HepG2 (cell line): ENCODE data around the gene SLC6A4. TPM values are rescaled to one million over a fixed set of nuclear protein-coding genes. Genes with fewer than 3 reads are reported as not detected.

Experiments
- AGO1 ChIP-seq: fragments of 200-400 bp; formaldehyde crosslinking; IDR thresholded peaks from 2 replicates; pipeline ENCODE4 v1.6.1; 2017; ENCODE audit warnings: mild to moderate bottlenecking, low read depth, low read length, moderate library complexity; ENCODE audit not compliant: poor library complexity, severe bottlenecking
- ARID2 ChIP-seq: sonication (generic); formaldehyde crosslinking; IDR thresholded peaks from 2 replicates; pipeline ENCODE4 v1.8.1; 2022; ENCODE audit warnings: mild to moderate bottlenecking, missing genetic modification reagents, borderline replicate concordance
- BRCA1 ChIP-seq: sonication (generic); formaldehyde crosslinking; IDR thresholded peaks from 2 replicates; pipeline ENCODE4 v1.4.0; 2020; ENCODE audit warnings: missing genetic modification reagents
- GTF2F1 ChIP-seq: fragments of 150-350 bp; IDR thresholded peaks from 2 replicates; pipeline ENCODE4 v1.6.1; 2014; ENCODE audit warnings: low read length
- HIVEP1 ChIP-seq: sonication (generic); formaldehyde crosslinking; IDR thresholded peaks from 2 replicates; pipeline ENCODE4 v1.4.0; 2020; ENCODE audit warnings: mild to moderate bottlenecking, missing genetic modification reagents
- MXD4 ChIP-seq: IDR thresholded peaks from 2 replicates; pipeline ENCODE4 v1.6.1; 2016; ENCODE audit warnings: mild to moderate bottlenecking, missing biosample characterization, missing genetic modification reagents
- MZF1 ChIP-seq: sonication (generic); formaldehyde crosslinking; IDR thresholded peaks from 2 replicates; pipeline ENCODE4 v1.8.1; 2023; ENCODE audit warnings: mild to moderate bottlenecking, missing genetic modification reagents, borderline replicate concordance
- NCOA1 ChIP-seq: sonication (generic); formaldehyde crosslinking; IDR thresholded peaks from 2 replicates; pipeline ENCODE4 v1.9.0; 2021; ENCODE audit warnings: missing genetic modification reagents
- NCOA2 ChIP-seq: sonication (generic); formaldehyde crosslinking; IDR thresholded peaks from 2 replicates; pipeline ENCODE4 v1.8.0; 2022; ENCODE audit warnings: inconsistent platforms
- NR2F2 ChIP-seq: IDR thresholded peaks from 2 replicates; pipeline ENCODE4 v1.6.1; 2012; ENCODE audit warnings: low read depth, inconsistent platforms, borderline replicate concordance
- PCBP1 ChIP-seq: fragments of 200-400 bp; formaldehyde crosslinking; IDR thresholded peaks from 2 replicates; pipeline ENCODE4 v1.6.1; 2017; ENCODE audit warnings: mild to moderate bottlenecking, low read depth, low read length, borderline replicate concordance
- POLR2AphosphoS2 ChIP-seq: IDR thresholded peaks from 2 replicates; pipeline ENCODE4 v1.6.1; 2011; ENCODE audit warnings: low read depth, low read length, improper control_type of control experiment
- PRPF4 ChIP-seq: fragments of 200-400 bp; formaldehyde crosslinking; IDR thresholded peaks from 2 replicates; pipeline ENCODE4 v1.6.1; 2016; ENCODE audit warnings: low read length, low read depth; ENCODE audit not compliant: poor library complexity, severe bottlenecking
- RAD21 ChIP-seq: fragments of 450-650 bp; formaldehyde crosslinking; IDR thresholded peaks from 2 replicates; pipeline ENCODE4 v1.5.0; 2020; ENCODE audit warnings: mild to moderate bottlenecking
- RBFOX2 ChIP-seq: fragments of 200-400 bp; formaldehyde crosslinking; IDR thresholded peaks from 2 replicates; pipeline ENCODE4 v1.6.1; 2017; ENCODE audit warnings: low read depth, mild to moderate bottlenecking, low read length
- RNF2 ChIP-seq: fragments of 450-650 bp; conservative IDR thresholded peaks from 2 replicates; pipeline ENCODE4 v1.6.1; 2016; ENCODE audit warnings: low read depth
- RXRA ChIP-seq: sonication (generic); formaldehyde crosslinking; IDR thresholded peaks from 2 replicates; pipeline ENCODE4 v1.5.1; 2020; ENCODE audit warnings: missing genetic modification reagents
- SP2 ChIP-seq: sonication (generic); formaldehyde crosslinking; IDR thresholded peaks from 2 replicates; pipeline ENCODE4 v1.5.1; 2020; ENCODE audit warnings: mild to moderate bottlenecking, missing genetic modification reagents
- TBL1XR1 ChIP-seq: fragments of 150-350 bp; IDR thresholded peaks from 2 replicates; pipeline ENCODE4 v1.6.1; 2014; ENCODE audit warnings: borderline replicate concordance, low read length; ENCODE audit not compliant: partially characterized antibody
- TEAD2 ChIP-seq: sonication (generic); formaldehyde crosslinking; IDR thresholded peaks from 2 replicates; pipeline ENCODE4 v1.9.0; 2021; ENCODE audit warnings: missing genetic modification reagents
- TMF1 ChIP-seq: sonication (generic); formaldehyde crosslinking; IDR thresholded peaks from 2 replicates; pipeline ENCODE4 v1.8.1; 2022; ENCODE audit warnings: low read depth, missing genetic modification reagents
- WIZ ChIP-seq: sonication (generic); formaldehyde crosslinking; IDR thresholded peaks from 2 replicates; pipeline ENCODE4 v1.5.1; 2020; ENCODE audit warnings: mild to moderate bottlenecking, missing genetic modification reagents
- ZBTB7B ChIP-seq: sonication (generic); formaldehyde crosslinking; IDR thresholded peaks from 2 replicates; pipeline ENCODE4 v1.4.0; 2020; ENCODE audit warnings: missing genetic modification reagents
- ZMYM4 ChIP-seq: sonication (generic); formaldehyde crosslinking; IDR thresholded peaks from 2 replicates; pipeline ENCODE4 v1.8.1; 2023; ENCODE audit warnings: mild to moderate bottlenecking, missing genetic modification reagents
- ZNF12 ChIP-seq: sonication (generic); formaldehyde crosslinking; IDR thresholded peaks from 2 replicates; pipeline ENCODE4 v1.5.0; 2020; ENCODE audit warnings: missing genetic modification reagents
- ZNF292 ChIP-seq: sonication (generic); formaldehyde crosslinking; IDR thresholded peaks from 2 replicates; pipeline ENCODE4 v1.8.1; 2022; ENCODE audit warnings: mild to moderate bottlenecking, low read depth, missing genetic modification reagents, borderline replicate concordance
- ZNF3 ChIP-seq: IDR thresholded peaks from 2 replicates; pipeline ENCODE4 v1.7.0; 2017; ENCODE audit warnings: inconsistent platforms
- ZNF30 ChIP-seq: sonication (generic); formaldehyde crosslinking; IDR thresholded peaks from 2 replicates; pipeline ENCODE4 v1.5.0; 2020; ENCODE audit warnings: mild to moderate bottlenecking, missing genetic modification reagents
- ZNF430 ChIP-seq: sonication (generic); formaldehyde crosslinking; IDR thresholded peaks from 2 replicates; pipeline ENCODE4 v1.9.0; 2021; ENCODE audit warnings: mild to moderate bottlenecking, missing genetic modification reagents
- ZNF468 ChIP-seq: sonication (generic); formaldehyde crosslinking; IDR thresholded peaks from 2 replicates; pipeline ENCODE4 v1.8.0; 2022; ENCODE audit warnings: mild to moderate bottlenecking, moderate library complexity, missing genetic modification reagents
- ZNF777 ChIP-seq: sonication (generic); formaldehyde crosslinking; IDR thresholded peaks from 2 replicates; pipeline ENCODE4 v1.4.0; 2020; ENCODE audit warnings: missing genetic modification reagents
- ZSCAN12 ChIP-seq: sonication (generic); formaldehyde crosslinking; IDR thresholded peaks from 2 replicates; pipeline ENCODE4 v1.9.0; 2021; ENCODE audit warnings: mild to moderate bottlenecking, missing genetic modification reagents
- polyA plus RNA-seq, 8 experiments: library from polyadenylated mRNA; depleted of rRNA in 3 of 8; stranded (reverse) in 7 of 8; unstranded in 1 of 8; fragments of >200 nt; fragmentation: Illumina TruSeq in 4 of 8; extraction: Trizol in 4 of 8; gene quantifications; 2 replicates each; pipeline versions ENCODE4 v1.2.1 to v1.2.3, GENCODE V29; 2011 to 2016; ENCODE audit warnings: low read depth in 4 of 8, missing spikeins in 1 of 8, mixed read lengths in 1 of 8; ENCODE audit not compliant: insufficient read depth in 1 of 8
- total RNA-seq, 5 experiments: library from RNA; depleted of rRNA; stranded (reverse); fragments of >200 nt; fragmentation: Illumina TruSeq; extraction: Trizol; gene quantifications; 2 replicates each; pipeline ENCODE4 v1.2.3, GENCODE V29; 2016; ENCODE audit warnings: low read depth in 1 of 5
- TF ChIP-seq, protein P1 (sequence below): sonication (generic); formaldehyde crosslinking; IDR thresholded peaks from 2 replicates; pipeline ENCODE4 v1.4.0; 2020; ENCODE audit warnings: missing genetic modification reagents
- TF ChIP-seq, protein P2 (sequence below): sonication (generic); formaldehyde crosslinking; IDR thresholded peaks from 2 replicates; pipeline ENCODE4 v1.8.0; 2022; ENCODE audit warnings: mild to moderate bottlenecking, missing genetic modification reagents, moderate library complexity

SLC6A4 gene
- total and polyA plus RNA-seq, 2 of the 13 experiments (the other 11 are each of a cell fraction or from before 2014, with no cell fraction given) = 7.6 to 20.3 TPM

DNA sequence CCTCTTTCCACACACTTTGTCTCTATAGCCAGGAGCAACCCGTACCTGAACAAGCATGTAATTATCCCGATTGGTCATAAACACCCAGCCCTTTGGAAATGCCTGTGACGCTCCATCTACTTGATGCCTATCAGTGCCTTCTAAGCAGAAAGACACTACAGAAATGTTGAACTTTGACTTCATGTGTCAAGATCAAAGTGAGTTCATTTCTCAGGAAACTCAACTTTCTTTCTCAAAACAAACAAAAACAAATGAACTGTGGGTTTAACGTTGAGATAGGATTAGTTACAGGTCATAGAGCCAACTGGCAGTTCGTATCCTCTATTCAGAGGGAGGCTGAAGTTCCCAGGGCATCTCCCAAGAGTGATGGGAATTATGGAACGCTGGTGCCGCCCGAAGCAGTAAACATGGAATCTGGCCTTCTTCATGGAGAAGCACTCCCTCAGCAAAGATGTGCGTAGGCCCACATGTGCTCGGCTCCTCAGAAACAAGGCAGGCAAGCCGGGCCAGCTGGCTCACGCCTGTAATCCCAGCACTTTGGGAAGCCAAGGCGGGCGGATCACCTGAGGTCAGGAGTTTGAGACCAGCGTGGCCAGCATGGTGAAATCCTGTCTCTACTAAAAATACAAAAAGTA is 9.5 kb downstream of the SLC6A4 start (continued):
- TF ChIP-seq HIVEP1 (CRISPR knock-in tag) (no peak), ZNF292 (CRISPR knock-in tag) (no peak), PCBP1 (no peak), PRPF4 (no peak), ZNF777 (no peak), ZNF468 (CRISPR knock-in tag) (no peak), MZF1 (CRISPR knock-in tag) (no peak), TBL1XR1 (peak; percentile 17), MXD4 (CRISPR knock-in tag) (no peak), AGO1 (no peak), ZNF12 (CRISPR knock-in tag) (no peak), ZNF3 (no peak), RXRA (CRISPR knock-in tag) (peak; percentile 27; the same call in 1 of the 2 replicates), WIZ (CRISPR knock-in tag) (no peak), TEAD2 (no peak), ZNF30 (CRISPR knock-in tag) (no peak), ZSCAN12 (CRISPR knock-in tag) (no peak), GTF2F1 (no peak), POLR2AphosphoS2 (no peak), ZNF430 (no peak), NCOA2 (CRISPR knock-in tag) (peak; percentile 82), ARID2 (CRISPR knock-in tag) (no peak), ZBTB7B (CRISPR knock-in tag) (no peak), SP2 (CRISPR knock-in tag) (no peak), RBFOX2 (no peak), NR2F2 (peak; percentile 81), ZMYM4 (CRISPR knock-in tag) (0 out of 2 replicates have a peak, but pooled peaks have one; percentile 39), RNF2 (no peak), TMF1 (CRISPR knock-in tag) (no peak), BRCA1 (no peak), RAD21 (CRISPR knock-in tag) (no peak), NCOA1 (CRISPR knock-in tag) (no peak)
- TF ChIP-seq, protein P1, sequence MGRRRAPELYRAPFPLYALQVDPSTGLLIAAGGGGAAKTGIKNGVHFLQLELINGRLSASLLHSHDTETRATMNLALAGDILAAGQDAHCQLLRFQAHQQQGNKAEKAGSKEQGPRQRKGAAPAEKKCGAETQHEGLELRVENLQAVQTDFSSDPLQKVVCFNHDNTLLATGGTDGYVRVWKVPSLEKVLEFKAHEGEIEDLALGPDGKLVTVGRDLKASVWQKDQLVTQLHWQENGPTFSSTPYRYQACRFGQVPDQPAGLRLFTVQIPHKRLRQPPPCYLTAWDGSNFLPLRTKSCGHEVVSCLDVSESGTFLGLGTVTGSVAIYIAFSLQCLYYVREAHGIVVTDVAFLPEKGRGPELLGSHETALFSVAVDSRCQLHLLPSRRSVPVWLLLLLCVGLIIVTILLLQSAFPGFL (CRISPR knock-in tag) = no peak
- TF ChIP-seq, protein P2, sequence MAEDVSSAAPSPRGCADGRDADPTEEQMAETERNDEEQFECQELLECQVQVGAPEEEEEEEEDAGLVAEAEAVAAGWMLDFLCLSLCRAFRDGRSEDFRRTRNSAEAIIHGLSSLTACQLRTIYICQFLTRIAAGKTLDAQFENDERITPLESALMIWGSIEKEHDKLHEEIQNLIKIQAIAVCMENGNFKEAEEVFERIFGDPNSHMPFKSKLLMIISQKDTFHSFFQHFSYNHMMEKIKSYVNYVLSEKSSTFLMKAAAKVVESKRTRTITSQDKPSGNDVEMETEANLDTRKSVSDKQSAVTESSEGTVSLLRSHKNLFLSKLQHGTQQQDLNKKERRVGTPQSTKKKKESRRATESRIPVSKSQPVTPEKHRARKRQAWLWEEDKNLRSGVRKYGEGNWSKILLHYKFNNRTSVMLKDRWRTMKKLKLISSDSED (CRISPR knock-in tag) = no peak
